OCI-LY3 (cell line): ENCODE data around the gene SLC9A7.

Experiments
- H2AFZ ChIP-seq: fragments of 200-600, 300-600 bp; shearing (Covaris generic); 2 replicates; pipeline ENCODE4 v1.6.0; 2014; ENCODE audit warnings: antibody characterized with exemption, low read depth, low read length
- H3K27ac ChIP-seq: fragments of 200-600, 300-600 bp; sonication (generic); 2 replicates; pipeline ENCODE4 v1.5.1; 2014; ENCODE audit warnings: mild to moderate bottlenecking, low read length, moderate library complexity, mixed read lengths
- H3K27me3 ChIP-seq: fragments of 200-600, 300-600 bp; sonication (generic); 2 replicates; pipeline ENCODE4 v1.6.1; 2014; ENCODE audit warnings: low read depth, low read length, mixed read lengths
- H3K36me3 ChIP-seq: fragments of 200-600, 300-600 bp; sonication (generic); replicated peaks from 2 replicates; pipeline ENCODE3; 2014; ENCODE audit warnings: low read depth, low read length, mixed read lengths
- H3K4me1 ChIP-seq: fragments of 300-600, 200-600 bp; sonication (generic); 2 replicates; pipeline ENCODE4 v1.6.1; 2014; ENCODE audit warnings: low read length, mixed read lengths
- H3K4me2 ChIP-seq: fragments of 200-600, 300-600 bp; sonication (generic); 2 replicates; pipeline ENCODE4 v1.6.1; 2014; ENCODE audit warnings: low read length, mixed read lengths
- H3K4me3 ChIP-seq: fragments of 300-600, 200-600 bp; sonication (generic); 2 replicates; pipeline ENCODE4 v1.5.1; 2014; ENCODE audit warnings: antibody characterized with exemption, mild to moderate bottlenecking, low read length, moderate library complexity
- H3K79me2 ChIP-seq: fragments of 300-600, 200-600 bp; shearing (Covaris generic); 2 replicates; pipeline ENCODE4 v1.6.1; 2014; ENCODE audit warnings: mild to moderate bottlenecking, low read length, mixed read lengths
- H3K9ac ChIP-seq: fragments of 300-600, 200-600 bp; shearing (Covaris generic); 2 replicates; pipeline ENCODE4 v1.6.0; 2014; ENCODE audit warnings: mild to moderate bottlenecking, low read length, moderate library complexity
- H3K9me3 ChIP-seq: fragments of 200-600, 300-600 bp; shearing (Covaris generic); 2 replicates; pipeline ENCODE4 v1.6.1; 2014; ENCODE audit warnings: low read length, mixed read lengths; ENCODE audit not compliant: insufficient read depth
- H4K20me1 ChIP-seq: fragments of 200-600, 300-600 bp; sonication (generic); 2 replicates; pipeline ENCODE4 v1.6.1; 2016; ENCODE audit warnings: low read length, mixed read lengths; ENCODE audit not compliant: insufficient read depth
- EZH2phosphoT487 ChIP-seq: fragments of 200-600 bp; shearing (Covaris generic); IDR thresholded peaks from 2 replicates; pipeline ENCODE4 v1.6.1; 2018; ENCODE audit warnings: antibody characterized with exemption, mixed run types, low read depth
- TF ChIP-seq, protein P1 (sequence below): fragments of 200-600, 300-600 bp; sonication (generic); IDR thresholded peaks from 2 replicates; pipeline ENCODE4 v1.5.1; 2014; ENCODE audit warnings: antibody characterized with exemption, low read length, low read depth

The SLC9A7 gene

DNA sequence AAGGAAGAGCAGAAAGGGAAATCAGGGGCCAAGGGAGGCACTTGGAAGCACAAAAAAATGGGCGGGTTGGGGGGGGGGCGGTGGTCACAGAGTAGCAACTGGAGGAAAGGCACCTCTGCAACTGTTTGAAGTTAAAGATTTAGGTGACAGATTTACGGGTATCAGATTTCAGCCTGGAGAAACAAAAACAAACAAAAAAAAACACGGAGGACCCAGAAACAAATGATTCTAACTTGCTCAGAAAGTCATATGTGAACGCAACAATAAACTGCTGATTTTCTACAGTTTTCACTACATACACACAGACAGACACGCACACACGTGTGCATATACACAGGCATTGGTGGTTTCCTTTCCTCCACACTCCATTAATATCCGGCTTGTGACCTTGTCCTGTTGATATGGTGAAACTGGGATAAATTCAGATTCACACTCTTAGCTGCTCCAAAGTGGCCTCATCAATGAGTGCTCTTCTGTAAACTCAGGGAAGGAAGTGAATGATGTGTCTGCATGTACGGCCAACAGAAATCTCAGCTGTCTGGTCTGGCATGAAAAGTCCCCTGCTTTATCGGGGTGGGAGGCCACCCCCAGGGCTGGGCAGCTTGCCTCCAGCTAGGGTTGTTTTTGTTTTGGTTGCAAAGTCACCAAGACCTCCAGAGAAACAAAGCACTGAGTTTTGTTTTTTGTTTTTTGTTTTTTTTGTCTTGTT, 131.1 kb downstream of the SLC9A7 start:
- peaks cover 12% of the 10 kb centered on the region for H3K36me3 ChIP-seq
- H3K27me3 ChIP-seq = no peaks in the 10 kb centered on the region
- TF ChIP-seq, protein P1, sequence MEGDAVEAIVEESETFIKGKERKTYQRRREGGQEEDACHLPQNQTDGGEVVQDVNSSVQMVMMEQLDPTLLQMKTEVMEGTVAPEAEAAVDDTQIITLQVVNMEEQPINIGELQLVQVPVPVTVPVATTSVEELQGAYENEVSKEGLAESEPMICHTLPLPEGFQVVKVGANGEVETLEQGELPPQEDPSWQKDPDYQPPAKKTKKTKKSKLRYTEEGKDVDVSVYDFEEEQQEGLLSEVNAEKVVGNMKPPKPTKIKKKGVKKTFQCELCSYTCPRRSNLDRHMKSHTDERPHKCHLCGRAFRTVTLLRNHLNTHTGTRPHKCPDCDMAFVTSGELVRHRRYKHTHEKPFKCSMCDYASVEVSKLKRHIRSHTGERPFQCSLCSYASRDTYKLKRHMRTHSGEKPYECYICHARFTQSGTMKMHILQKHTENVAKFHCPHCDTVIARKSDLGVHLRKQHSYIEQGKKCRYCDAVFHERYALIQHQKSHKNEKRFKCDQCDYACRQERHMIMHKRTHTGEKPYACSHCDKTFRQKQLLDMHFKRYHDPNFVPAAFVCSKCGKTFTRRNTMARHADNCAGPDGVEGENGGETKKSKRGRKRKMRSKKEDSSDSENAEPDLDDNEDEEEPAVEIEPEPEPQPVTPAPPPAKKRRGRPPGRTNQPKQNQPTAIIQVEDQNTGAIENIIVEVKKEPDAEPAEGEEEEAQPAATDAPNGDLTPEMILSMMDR = no peak
- no peak for TF ChIP-seq EZH2phosphoT487
- H3K79me2 ChIP-seq = 0 out of 2 replicates have a peak, but pooled peaks cover 3% of the 10 kb centered on the region
- H3K27ac ChIP-seq = peak overlapping the region; percentile 56
- no peak overlapping the region for H2AFZ ChIP-seq
- H3K9ac ChIP-seq = peak overlapping the region; percentile 36; the same call in 1 of the 2 replicates
- H3K9me3 ChIP-seq = no peaks in the 10 kb centered on the region
- H4K20me1 ChIP-seq = peaks cover 11% of the 10 kb centered on the region; the same call in 1 of the 2 replicates
- peak overlapping the region; percentile 3 for H3K4me3 ChIP-seq
- peak overlapping the region; percentile 78 for H3K4me2 ChIP-seq
- H3K4me1 ChIP-seq = peaks cover 39% of the 10 kb centered on the region

DNA sequence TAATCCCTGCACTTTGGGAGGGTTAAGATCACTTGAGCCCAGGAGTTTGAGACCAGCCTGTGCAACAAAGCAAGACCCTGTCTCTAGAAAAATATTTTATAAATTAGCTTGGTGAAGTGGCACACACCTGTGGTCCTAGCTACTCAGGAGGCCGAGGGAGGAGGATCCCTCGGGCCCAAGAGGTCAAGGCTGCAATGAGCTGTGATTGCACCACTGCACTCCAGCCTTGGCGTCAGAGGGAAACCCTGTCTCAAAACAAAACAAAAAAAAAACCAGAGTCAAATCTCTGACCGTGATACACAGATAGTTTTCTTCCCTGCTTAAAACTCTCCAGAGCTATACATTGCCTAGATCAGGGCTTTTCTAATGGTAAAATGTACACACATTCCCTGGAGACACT, 131.9 kb downstream of the SLC9A7 start:
- no peak for TF ChIP-seq EZH2phosphoT487
- TF ChIP-seq, protein P1 = no peak
- H3K79me2 ChIP-seq = 0 out of 2 replicates have a peak, but pooled peaks cover 3% of the 10 kb centered on the region
- no peak overlapping the region for H2AFZ ChIP-seq
- H3K4me3 ChIP-seq = no peak overlapping the region
- no peak overlapping the region for H3K27ac ChIP-seq
- H3K36me3 ChIP-seq = peaks cover 12% of the 10 kb centered on the region
- no peaks in the 10 kb centered on the region for H3K27me3 ChIP-seq
- no peaks in the 10 kb centered on the region for H3K9me3 ChIP-seq
- peak overlapping the region; percentile 19; the same call in 1 of the 2 replicates for H3K4me2 ChIP-seq
- peaks cover 11% of the 10 kb centered on the region; the same call in 1 of the 2 replicates for H4K20me1 ChIP-seq
- peaks cover 39% of the 10 kb centered on the region for H3K4me1 ChIP-seq
- H3K9ac ChIP-seq = no peak overlapping the region

DNA sequence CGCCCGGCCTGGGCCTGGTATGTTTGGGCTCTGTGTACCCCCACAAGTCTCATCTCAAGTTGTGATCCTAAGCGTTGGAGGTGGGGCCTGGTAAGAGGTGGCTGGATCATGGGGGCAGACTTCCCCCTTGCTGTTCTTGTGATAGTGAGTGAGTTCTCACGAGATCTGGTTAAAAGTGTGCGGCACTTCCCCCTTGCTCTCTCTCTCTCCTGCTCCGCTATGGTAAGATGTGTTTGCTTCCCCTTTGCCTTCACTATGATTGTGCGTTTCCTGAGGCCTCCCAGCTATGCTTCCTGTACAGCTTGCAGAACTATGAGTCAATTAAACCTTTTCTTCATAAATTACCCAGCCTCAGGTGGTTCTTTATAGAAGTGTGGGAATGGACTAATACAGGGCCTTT, 132.4 kb downstream of the SLC9A7 start:
- Histone ChIP-seq H3K79me2 (0 out of 2 replicates have a peak, but pooled peaks cover 3% of the 10 kb centered on the region), H3K27me3 (no peaks in the 10 kb centered on the region), H3K36me3 (peaks cover 12% of the 10 kb centered on the region), H3K4me3 (0 out of 2 replicates have a peak overlapping the region, but pooled peaks have one; percentile 4), H3K4me2 (peak overlapping the region; percentile 19; the same call in 1 of the 2 replicates), H3K27ac (no peak overlapping the region), H3K9ac (no peak overlapping the region), H2AFZ (no peak overlapping the region), H3K9me3 (no peaks in the 10 kb centered on the region), H4K20me1 (peaks cover 11% of the 10 kb centered on the region; the same call in 1 of the 2 replicates), H3K4me1 (peaks cover 39% of the 10 kb centered on the region)
- TF ChIP-seq, protein P1 = no peak
- no peak for TF ChIP-seq EZH2phosphoT487

DNA sequence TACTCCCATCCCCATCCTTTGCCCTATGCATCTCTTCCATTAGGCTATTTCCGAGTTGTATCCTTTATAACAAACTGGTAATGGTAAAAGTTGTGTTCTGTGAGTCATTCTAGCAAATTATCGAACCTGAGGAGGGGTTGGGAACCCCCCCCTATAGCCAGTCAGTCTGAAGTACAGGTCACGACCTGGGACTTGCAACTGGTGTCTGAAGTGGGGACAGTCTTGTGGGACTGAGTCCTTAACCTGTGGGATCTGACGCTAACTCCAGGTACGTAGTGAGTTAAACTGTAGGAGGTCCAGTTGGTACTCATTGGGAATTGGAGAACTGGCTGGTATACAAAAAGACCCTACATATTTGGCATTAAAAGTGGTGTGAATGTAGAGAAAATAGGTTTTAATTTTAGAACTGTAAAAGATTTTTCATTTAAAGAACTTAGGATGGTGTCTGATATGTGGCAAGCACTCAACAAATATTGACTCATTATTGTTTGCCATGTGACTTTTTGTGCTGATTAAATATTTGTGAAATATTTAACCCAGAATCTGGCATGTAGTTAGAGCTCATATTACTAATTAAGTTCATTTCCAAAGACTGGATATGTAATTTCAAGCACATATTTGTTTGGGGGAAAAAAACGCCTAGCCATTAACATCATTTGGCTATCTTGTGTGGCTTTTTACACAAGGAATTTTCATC, 134.7 kb downstream of the SLC9A7 start:
- Histone ChIP-seq H3K4me2 (no peak overlapping the region), H3K4me3 (no peak overlapping the region), H3K27ac (no peak overlapping the region), H3K36me3 (peaks cover 10% of the 10 kb centered on the region), H4K20me1 (peaks cover 10% of the 10 kb centered on the region; the same call in 1 of the 2 replicates), H3K9ac (no peak overlapping the region), H3K27me3 (no peaks in the 10 kb centered on the region), H2AFZ (no peak overlapping the region), H3K9me3 (no peaks in the 10 kb centered on the region), H3K79me2 (0 out of 2 replicates have a peak, but pooled peaks cover 3% of the 10 kb centered on the region), H3K4me1 (peaks cover 30% of the 10 kb centered on the region)
- no peak for TF ChIP-seq EZH2phosphoT487
- TF ChIP-seq, protein P1 = no peak
